Mammary epithelial cell (primary cell): ENCODE data around the gene WRAP73.

ENCODE experiments used
- CTCF ChIP-seq, 2 donors: IDR thresholded peaks in 1 of 2; conservative IDR thresholded peaks in 1 of 2; 2 replicates each; pipeline ENCODE4 v1.5.1; 2011 to 2012; ENCODE audit warnings: inconsistent platforms in 2 of 2, low read length in 2 of 2, mild to moderate bottlenecking in 2 of 2, control low read depth in 1 of 2, low read depth in 1 of 2; ENCODE audit not compliant: insufficient read depth in 1 of 2; ENCODE audit errors: extremely low read depth in 1 of 2
- EZH2 ChIP-seq: IDR thresholded peaks from 2 replicates; pipeline ENCODE4 v1.6.1; 2012; ENCODE audit warnings: low read length, inconsistent platforms, borderline replicate concordance

GRCh38 chr1:3606779-3607702 lies 42.9 kb downstream of the WRAP73 start:
- TF ChIP-seq CTCF (conservative IDR thresholded peaks at IDR 0.05 in 1 of 2, IDR thresholded peaks at IDR 0.05 in 1 of 2; ENCODE audit: extremely low read depth in 1 of 2, insufficient read depth in 1 of 2, low read depth in 1 of 2, low read length in 2 of 2) (no peak), EZH2 (no peak)
